Medulla oblongata (tissue), 1 donor: ENCODE measurements around the gene ASIC5.
"Not testable (repeated sequence)": the region's sequence is repeated elsewhere in the genome, so short reads cannot be mapped to it uniquely, and the experiment has no call there.

Experiments
- DNase-seq: peaks from one replicate; pipeline ENCODE4 v3.0.0-alpha.2; 2015; ENCODE audit errors: extremely low spot score

The ASIC5 gene

GRCh38 chr4:155866177-155866576 lies at the start of gene ASIC5:
Gene ASIC5 (minus strand): TSS chr4:155866277. CDS start chr4:155866226, 51 bp downstream.
- no peak for DNase-seq

- DNase-seq = no peak
Observed at GRCh38 chr4:155914782-155915181, 48.7 kb upstream of the ASIC5 start.

- DNase-seq = no peak
Observed at GRCh38 chr4:155911905-155912304, 45.8 kb upstream of the ASIC5 start.

- no peak for DNase-seq
Observed at GRCh38 chr4:155909615-155910226, 43.6 kb upstream of the ASIC5 start.

GRCh38 chr4:155908187-155909139 lies 42.4 kb upstream of the ASIC5 start:
- no peak for DNase-seq

- DNase-seq = no peak
Observed at GRCh38 chr4:155907556-155907955, 41.5 kb upstream of the ASIC5 start.

GRCh38 chr4:155906554-155907247 lies 40.6 kb upstream of the ASIC5 start:
- no peak for DNase-seq

GRCh38 chr4:155904331-155904730 lies 38.3 kb upstream of the ASIC5 start:
- DNase-seq = no peak

GRCh38 chr4:155903453-155903852 lies 37.4 kb upstream of the ASIC5 start, which contains the start of gene TDO2:
Gene TDO2 (plus strand): TSS chr4:155903696. CDS start chr4:155903759, 63 bp downstream.
- DNase-seq = no peak

- DNase-seq = no peak
Observed at GRCh38 chr4:155901013-155901412, 34.9 kb upstream of the ASIC5 start.

- DNase-seq = peak; percentile 30
Observed at GRCh38 chr4:155900381-155900780, 34.3 kb upstream of the ASIC5 start.

GRCh38 chr4:155899891-155900290 lies 33.8 kb upstream of the ASIC5 start:
- no peak for DNase-seq

- not testable (repeated sequence) for DNase-seq
Observed at GRCh38 chr4:155898371-155898770, 32.3 kb upstream of the ASIC5 start.

GRCh38 chr4:155891058-155891457 lies 25.0 kb upstream of the ASIC5 start:
- no peak for DNase-seq

- no peak for DNase-seq
Observed at GRCh38 chr4:155889946-155890345, 23.9 kb upstream of the ASIC5 start.

GRCh38 chr4:155889031-155889793 lies 23.1 kb upstream of the ASIC5 start:
- DNase-seq = peak; percentile 42

- DNase-seq = no peak
Observed at GRCh38 chr4:155887847-155888570, 21.9 kb upstream of the ASIC5 start.

- DNase-seq = no peak
Observed at GRCh38 chr4:155887045-155887444, 21.0 kb upstream of the ASIC5 start.

- no peak for DNase-seq
Observed at GRCh38 chr4:155885666-155886065, 19.6 kb upstream of the ASIC5 start.

- DNase-seq = no peak
Observed at GRCh38 chr4:155883895-155884294, 17.8 kb upstream of the ASIC5 start.

- DNase-seq = no peak
Observed at GRCh38 chr4:155881555-155881954, 15.5 kb upstream of the ASIC5 start.
